Breast epithelium (tissue), 4 donors: ENCODE measurements around the gene ART4. TPM values are rescaled to one million over a fixed set of nuclear protein-coding genes. Genes with fewer than 3 reads are reported as not detected.

Experiments used
- DNase-seq, 2 donors: peaks; one replicate each; pipeline ENCODE4 v3.0.0-alpha.2; 2019; ENCODE audit warnings: low spot score in 2 of 2
- H3K27ac ChIP-seq, 2 donors: fragments of 200-600 bp; sonication (generic) in 1 of 2; one replicate each; pipeline ENCODE4 v1.5.1; 2016 to 2019; ENCODE audit warnings: mild to moderate bottlenecking in 1 of 2
- H3K27me3 ChIP-seq, 2 donors: fragments of 200-600 bp; sonication (generic) in 1 of 2; one replicate each; pipeline versions ENCODE4 v1.5.1 to v1.6.0; 2017 to 2019; ENCODE audit warnings: control low read depth in 1 of 2, mild to moderate bottlenecking in 1 of 2
- H3K36me3 ChIP-seq: fragments of 200-600 bp; one replicate; pipeline ENCODE4 v1.5.1; 2019
- H3K4me1 ChIP-seq, 2 donors: fragments of 200-600 bp; sonication (generic); one replicate each; pipeline ENCODE4 v1.5.1; 2016 to 2019; ENCODE audit warnings: control low read depth in 1 of 2
- H3K4me3 ChIP-seq, 3 donors: fragments of 200-600 bp; sonication (generic); 1 replicate in 2 of 3; 2 replicates in 1 of 3; pipeline ENCODE4 v1.5.1; 2016 to 2019; ENCODE audit warnings: mild to moderate bottlenecking in 3 of 3, moderate library complexity in 2 of 3
- H3K9me3 ChIP-seq, 2 donors: fragments of 200-600 bp; sonication (generic) in 1 of 2; one replicate each; pipeline ENCODE4 v1.5.1; 2016 to 2019; ENCODE audit warnings: control low read depth in 1 of 2
- POLR2A ChIP-seq: fragments of 450-650 bp; IDR thresholded peaks from one replicate; pipeline ENCODE4 v1.6.1; 2016; ENCODE audit warnings: antibody characterized with exemption, mild to moderate bottlenecking, moderate library complexity
- POLR2AphosphoS5 ChIP-seq, 3 donors: sonication (generic); formaldehyde crosslinking; IDR thresholded peaks; one replicate each; pipeline ENCODE4 v1.6.1; 2017; ENCODE audit warnings: antibody characterized with exemption in 3 of 3
- intact Hi-C: fragments of 100-400 bp; cut with DNase I; formaldehyde crosslinking; loops from one replicate; pipeline ENCODE4 v1.15.1; 2023; ENCODE audit warnings: low total_unique reads
- total RNA-seq, 3 donors: library from RNA; depleted of rRNA; stranded (reverse); fragments of >200 nt; gene quantifications; one replicate each; pipeline ENCODE4 v1.1.0, GENCODE V29; 2016

The ART4 gene
- total RNA-seq, 3 donors from 2014 or later: 0.48 to 1.6 (median 1.0) TPM

- TF ChIP-seq POLR2AphosphoS5 (IDR thresholded peaks at IDR 0.05) (no peak), POLR2A (peak; percentile 25)
- no peaks in the 10 kb centered on the region for H3K36me3 ChIP-seq
- peak overlapping the region; percentile 79 to 88 (median 79) for H3K4me3 ChIP-seq
- no peak for DNase-seq
- H3K9me3 ChIP-seq: no peaks in the 10 kb centered on the region
- peak overlapping the region; percentile 98 to 99 for H3K27ac ChIP-seq
- no peaks in the 10 kb centered on the region for H3K27me3 ChIP-seq
- peaks cover 0 to 7% of the 10 kb centered on the region in 2 donors for H3K4me1 ChIP-seq
- intact Hi-C loops: no loop called here
Observed at GRCh38 chr12:14775636-14775980, 67.7 kb downstream of the ART4 start.

Other genes starting within 250 kb of the ART4 start
- 1 to 10 TPM in 1 of 3 donors, not detected in 2; 1.3 TPM for gene GUCY2C, start 146.9 kb downstream of the ART4 start, total RNA-seq
- 10 to 100 TPM; 20.3 to 22.8 (median 22.1) TPM for gene WBP11, start 40.0 kb downstream of the ART4 start, total RNA-seq
- 1 to 10 TPM; 1.4 to 2.3 (median 1.6) TPM for gene C12orf60, start 39.9 kb downstream of the ART4 start, total RNA-seq
- gene SMCO3, start 29.3 kb downstream of the ART4 start, total RNA-seq: under 1 TPM in 2 of 3 donors, not detected in 1; 0.33 to 0.59 TPM
- gene MGP, start 42.3 kb upstream of the ART4 start, total RNA-seq: 1,000 to 10,000 TPM in 2 of 3 donors, 100 to 1,000 TPM in 1; 330 to 5,040 (median 1,381) TPM
- 1 to 10 TPM in 2 of 3 donors, under 1 TPM in 1; 0.96 to 8.5 (median 7.8) TPM for gene ERP27, start 95.0 kb upstream of the ART4 start, total RNA-seq
- gene ARHGDIB, start 118.1 kb upstream of the ART4 start, total RNA-seq: 100 to 1,000 TPM; 159 to 222 (median 168) TPM
- gene PDE6H, start 129.5 kb upstream of the ART4 start, total RNA-seq: not detected